GM18517 (cell line): ENCODE results near the gene BCAS3.
"Not testable (repeated sequence)": the region's sequence is repeated elsewhere in the genome, so short reads cannot be mapped to it uniquely, and the experiment has no call there.

Source experiments
- ATAC-seq: cut with Tn5 transposase; IDR thresholded peaks from one replicate; pipeline ENCODE4 v1.9.1; 2021; ENCODE audit warnings: mild to moderate bottlenecking, moderate library complexity; ENCODE audit not compliant: unreplicated experiment

BCAS3 gene

GRCh38 chr17:60674637-60675036, 3.0 kb upstream of the BCAS3 start:
- not testable (repeated sequence) for ATAC-seq

- no peak for ATAC-seq
These were observed 1.7 kb upstream of the BCAS3 start for GRCh38 chr17:60675997-60676396.

GRCh38 chr17:60676758-60677307, 818 bp upstream of the BCAS3 start:
- ATAC-seq = no peak

- no peak for ATAC-seq
These were observed 430 bp downstream of the BCAS3 start for GRCh38 chr17:60678118-60678444.

GRCh38 chr17:60679287-60679686, 1.6 kb downstream of the BCAS3 start:
- ATAC-seq = no peak

GRCh38 chr17:60680754-60681153, 3.1 kb downstream of the BCAS3 start:
- ATAC-seq = no peak

- no peak for ATAC-seq
These were observed 7.8 kb downstream of the BCAS3 start for GRCh38 chr17:60685437-60685836.

- ATAC-seq = no peak
These were observed 18.3 kb downstream of the BCAS3 start for GRCh38 chr17:60695960-60696359.

GRCh38 chr17:60699090-60699489, 21.4 kb downstream of the BCAS3 start:
- ATAC-seq = no peak

- ATAC-seq = no peak
These were observed 26.5 kb downstream of the BCAS3 start for GRCh38 chr17:60704170-60704569.

- ATAC-seq = no peak
These were observed 35.0 kb downstream of the BCAS3 start for GRCh38 chr17:60712675-60713074.

GRCh38 chr17:60713608-60714007, 36.0 kb downstream of the BCAS3 start:
- no peak for ATAC-seq

- ATAC-seq = no peak
These were observed 39.1 kb downstream of the BCAS3 start for GRCh38 chr17:60716766-60717165.

- ATAC-seq = no peak
These were observed 40.2 kb downstream of the BCAS3 start for GRCh38 chr17:60717814-60718213.

GRCh38 chr17:60720763-60721531, 43.3 kb downstream of the BCAS3 start:
- peak; percentile 56 for ATAC-seq

- peak; percentile 69 for ATAC-seq
These were observed 47.0 kb downstream of the BCAS3 start for GRCh38 chr17:60724647-60725046.

GRCh38 chr17:60729854-60730253, 52.2 kb downstream of the BCAS3 start:
- ATAC-seq = no peak

- no peak for ATAC-seq
These were observed 52.6 kb downstream of the BCAS3 start for GRCh38 chr17:60730273-60730672.

GRCh38 chr17:60738287-60738686, 60.6 kb downstream of the BCAS3 start:
- ATAC-seq = no peak

GRCh38 chr17:60740584-60740983, 62.9 kb downstream of the BCAS3 start:
- no peak for ATAC-seq

- ATAC-seq = no peak
These were observed 63.4 kb downstream of the BCAS3 start for GRCh38 chr17:60741031-60741430.

- no peak for ATAC-seq
These were observed 65.6 kb downstream of the BCAS3 start for GRCh38 chr17:60743282-60743681.

GRCh38 chr17:60743799-60744198, 66.1 kb downstream of the BCAS3 start:
- no peak for ATAC-seq
